Measurements from ENCODE around the gene PCARE. TPM values are rescaled to one million over a fixed set of nuclear protein-coding genes. Genes with fewer than 3 reads are reported as not detected.
"Not testable (repeated sequence)": the region's sequence is repeated elsewhere in the genome, so short reads cannot be mapped to it uniquely, and the experiment has no call there.

The PCARE gene
- total RNA-seq, 2 donors from 2014 or later = not detected

- H3K27ac Mint-ChIP-seq = no peak overlapping the region
Observed at GRCh38 chr2:29106980-29107388, 32.7 kb upstream of the PCARE start.

GRCh38 chr2:29106256-29106655, 31.9 kb upstream of the PCARE start:
- Mint-ChIP-seq H3K9me3 (no peaks in the 10 kb centered on the region), H3K36me3 (no peaks in the 10 kb centered on the region), H3K27ac (no peak overlapping the region)
- no peak for DNase-seq (ENCODE audit: low spot score in 2 of 2)
- no peak for ATAC-seq

More at GRCh38 chr2:29106980-29107388, 32.7 kb upstream of the PCARE start:
- Mint-ChIP-seq H3K36me3 (no peaks in the 10 kb centered on the region), H3K9me3 (no peaks in the 10 kb centered on the region)
- DNase-seq (ENCODE audit: low spot score in 2 of 2) (no peak), ATAC-seq (no peak)

- DNase-seq (ENCODE audit: low spot score in 2 of 2) = no peak
- Mint-ChIP-seq H3K27ac (no peak overlapping the region), H3K36me3 (no peaks in the 10 kb centered on the region), H3K9me3 (no peaks in the 10 kb centered on the region)
- ATAC-seq = no peak
Observed at GRCh38 chr2:29105375-29105774, 31.1 kb upstream of the PCARE start.

GRCh38 chr2:29104688-29105087, 30.4 kb upstream of the PCARE start:
- H3K36me3 Mint-ChIP-seq = no peaks in the 10 kb centered on the region
- no peaks in the 10 kb centered on the region for H3K9me3 Mint-ChIP-seq
- no peak for ATAC-seq
- no peak for DNase-seq (ENCODE audit: low spot score in 2 of 2)
- H3K27ac Mint-ChIP-seq = no peak overlapping the region

- Mint-ChIP-seq H3K27ac (no peak overlapping the region), H3K36me3 (no peaks in the 10 kb centered on the region), H3K9me3 (no peaks in the 10 kb centered on the region)
- DNase-seq (ENCODE audit: low spot score in 2 of 2) (no peak), ATAC-seq (no peak)
Observed at GRCh38 chr2:29100564-29100963, 26.2 kb upstream of the PCARE start.

GRCh38 chr2:29097569-29097968, 23.2 kb upstream of the PCARE start:
- H3K9me3 Mint-ChIP-seq = no peaks in the 10 kb centered on the region
- DNase-seq (ENCODE audit: low spot score in 2 of 2) (no peak), ATAC-seq (no peak)
- no peak overlapping the region for H3K27ac Mint-ChIP-seq
- H3K36me3 Mint-ChIP-seq = no peaks in the 10 kb centered on the region

- Mint-ChIP-seq H3K36me3 (no peaks in the 10 kb centered on the region), H3K27ac (no peak overlapping the region), H3K9me3 (no peaks in the 10 kb centered on the region)
- no peak for ATAC-seq
- DNase-seq (ENCODE audit: low spot score in 2 of 2) = no peak
Observed at GRCh38 chr2:29096969-29097368, 22.6 kb upstream of the PCARE start.

- not testable (repeated sequence) for ATAC-seq; H3K9me3 Mint-ChIP-seq; H3K36me3 Mint-ChIP-seq; H3K27ac Mint-ChIP-seq; DNase-seq (ENCODE audit: low spot score in 2 of 2)
Observed at GRCh38 chr2:29090311-29090710, 16.0 kb upstream of the PCARE start.

GRCh38 chr2:29084554-29084953, 10.2 kb upstream of the PCARE start:
- Mint-ChIP-seq H3K27ac (no peak overlapping the region), H3K36me3 (peaks cover 0 to 7% of the 10 kb centered on the region in 2 donors), H3K9me3 (no peaks in the 10 kb centered on the region)
- DNase-seq (ENCODE audit: low spot score in 2 of 2) (no peak), ATAC-seq (no peak)

GRCh38 chr2:29082804-29083495, 8.6 kb upstream of the PCARE start:
- Mint-ChIP-seq H3K27ac (no peak overlapping the region), H3K9me3 (peaks cover 0 to 7% of the 10 kb centered on the region in 2 donors), H3K36me3 (peaks cover 0 to 8% of the 10 kb centered on the region in 2 donors)
- no peak for ATAC-seq
- no peak for DNase-seq (ENCODE audit: low spot score in 2 of 2)

GRCh38 chr2:29080886-29081743, 6.8 kb upstream of the PCARE start:
- DNase-seq (ENCODE audit: low spot score in 2 of 2) = no peak
- peaks cover 0 to 7% of the 10 kb centered on the region in 2 donors for H3K9me3 Mint-ChIP-seq
- no peak overlapping the region for H3K27ac Mint-ChIP-seq
- peaks cover 0 to 8% of the 10 kb centered on the region in 2 donors for H3K36me3 Mint-ChIP-seq
- ATAC-seq = no peak

- peaks cover 0 to 7% of the 10 kb centered on the region in 2 donors for H3K9me3 Mint-ChIP-seq
- ATAC-seq (no peak), DNase-seq (ENCODE audit: low spot score in 2 of 2) (no peak)
- H3K27ac Mint-ChIP-seq = peak overlapping the region in 1 of 2 donors; percentile 14
- peaks cover 0 to 8% of the 10 kb centered on the region in 2 donors for H3K36me3 Mint-ChIP-seq
Observed at GRCh38 chr2:29079887-29080286, 5.6 kb upstream of the PCARE start.

GRCh38 chr2:29075894-29076705, 1.8 kb upstream of the PCARE start:
- DNase-seq (ENCODE audit: low spot score in 2 of 2) = no peak
- no peak overlapping the region for H3K27ac Mint-ChIP-seq
- peaks cover 0 to 8% of the 10 kb centered on the region in 2 donors for H3K36me3 Mint-ChIP-seq
- H3K9me3 Mint-ChIP-seq = peaks cover 0 to 7% of the 10 kb centered on the region in 2 donors
- no peak for ATAC-seq

- Mint-ChIP-seq H3K36me3 (no peaks in the 10 kb centered on the region), H3K27ac (no peak overlapping the region), H3K9me3 (peaks cover 0 to under 1% of the 10 kb centered on the region in 2 donors)
- DNase-seq (ENCODE audit: low spot score in 2 of 2) (no peak), ATAC-seq (no peak)
Observed at GRCh38 chr2:29073933-29074332, 390 bp downstream of the PCARE start.

GRCh38 chr2:29072971-29073725, 1.2 kb downstream of the PCARE start:
- DNase-seq (ENCODE audit: low spot score in 2 of 2) (no peak), ATAC-seq (no peak)
- H3K36me3 Mint-ChIP-seq = no peaks in the 10 kb centered on the region
- H3K27ac Mint-ChIP-seq = peak overlapping the region in 1 of 2 donors; percentile 9
- H3K9me3 Mint-ChIP-seq = no peaks in the 10 kb centered on the region

- Mint-ChIP-seq H3K27ac (peak overlapping the region in 1 of 2 donors; percentile 9), H3K36me3 (no peaks in the 10 kb centered on the region), H3K9me3 (no peaks in the 10 kb centered on the region)
- DNase-seq (ENCODE audit: low spot score in 2 of 2) (no peak), ATAC-seq (no peak)
Observed at GRCh38 chr2:29072251-29072650, 2.1 kb downstream of the PCARE start.
